Peyer's patch (tissue), 4 donors: ENCODE measurements around the gene FOSL1. TPM values are rescaled to one million over a fixed set of nuclear protein-coding genes. Genes with fewer than 3 reads are reported as not detected.

Source experiments
- DNase-seq, 3 donors: peaks; one replicate each; pipeline ENCODE4 v3.0.0-alpha.2; 2017 to 2019
- H3K27ac ChIP-seq, 4 donors: fragments of 200-600 bp; sonication (generic); one replicate each; pipeline ENCODE4 v1.5.1; 2016 to 2019
- H3K27me3 ChIP-seq, 2 donors: fragments of 200-600 bp; sonication (generic); one replicate each; pipeline ENCODE4 v1.5.1; 2019
- H3K36me3 ChIP-seq, 3 donors: fragments of 200-600 bp; sonication (generic); one replicate each; pipeline ENCODE4 v1.5.1; 2016 to 2019
- H3K4me1 ChIP-seq, 4 donors: fragments of 200-600 bp; sonication (generic); one replicate each; pipeline ENCODE4 v1.5.1; 2016 to 2019
- H3K4me3 ChIP-seq, 4 donors: fragments of 200-600 bp; sonication (generic); 1 replicate in 3 of 4; 2 replicates in 1 of 4; pipeline ENCODE4 v1.5.1; 2016 to 2019; ENCODE audit warnings: mild to moderate bottlenecking in 1 of 4
- H3K9me3 ChIP-seq, 4 donors: fragments of 200-600 bp; sonication (generic); one replicate each; pipeline ENCODE4 v1.5.1; 2016 to 2019; ENCODE audit warnings: mild to moderate bottlenecking in 1 of 4
- CTCF ChIP-seq, 6 experiments: fragments of 450-650 bp in 4 of 6; fragments of 200-600 bp in 2 of 6; sonication (generic) in 1 of 6; IDR thresholded peaks; one replicate each; pipeline ENCODE4 v1.5.1; 2017 to 2019; ENCODE audit warnings: antibody characterized with exemption in 6 of 6, mild to moderate bottlenecking in 3 of 6, moderate library complexity in 1 of 6
- POLR2A ChIP-seq, 2 donors: fragments of 450-650 bp; IDR thresholded peaks; one replicate each; pipeline ENCODE4 v1.5.1; 2017; ENCODE audit warnings: antibody characterized with exemption in 2 of 2, mild to moderate bottlenecking in 2 of 2, moderate library complexity in 2 of 2
- total RNA-seq, 4 donors: library from RNA; depleted of rRNA; stranded (reverse); fragments of >200 nt; gene quantifications; one replicate each; pipeline ENCODE4 v1.1.0, GENCODE V29; 2016

FOSL1 gene
- total RNA-seq, 4 donors from 2014 or later = 1.5 to 7.4 (median 1.7) TPM; not detected in 1

GRCh38 chr11:65868076-65868667 is 32.0 kb downstream of the FOSL1 start:
- no peaks in the 10 kb centered on the region for H3K27me3 ChIP-seq
- no peak for DNase-seq
- TF ChIP-seq POLR2A (IDR thresholded peaks at IDR 0.05) = no peak
- TF ChIP-seq CTCF (IDR thresholded peaks at IDR 0.05) = no peak
- H3K4me1 ChIP-seq = peaks cover 0 to 20% (median 9%) of the 10 kb centered on the region in 4 donors
- H3K4me3 ChIP-seq = no peak overlapping the region
- no peaks in the 10 kb centered on the region for H3K9me3 ChIP-seq
- no peak overlapping the region for H3K27ac ChIP-seq
- peaks cover 0 to 41% (median 0%) of the 10 kb centered on the region in 3 donors for H3K36me3 ChIP-seq

- TF ChIP-seq POLR2A (IDR thresholded peaks at IDR 0.05) = no peak
- no peak for TF ChIP-seq CTCF (IDR thresholded peaks at IDR 0.05)
- no peak for DNase-seq
- Histone ChIP-seq H3K4me3 (no peak overlapping the region), H3K4me1 (peaks cover 0 to 20% (median 6%) of the 10 kb centered on the region in 4 donors), H3K36me3 (peaks cover 0 to 48% (median 0%) of the 10 kb centered on the region in 3 donors), H3K9me3 (no peaks in the 10 kb centered on the region), H3K27me3 (no peaks in the 10 kb centered on the region), H3K27ac (no peak overlapping the region)
Observed at GRCh38 chr11:65867284-65868071, 32.7 kb downstream of the FOSL1 start.

GRCh38 chr11:65866509-65867283 is 33.5 kb downstream of the FOSL1 start:
- no peak for TF ChIP-seq POLR2A (IDR thresholded peaks at IDR 0.05)
- no peak for TF ChIP-seq CTCF (IDR thresholded peaks at IDR 0.05)
- peaks cover 0 to 56% (median 0%) of the 10 kb centered on the region in 3 donors for H3K36me3 ChIP-seq
- DNase-seq = peak in 1 of 3 donors; percentile 48
- no peak overlapping the region for H3K4me3 ChIP-seq
- H3K27ac ChIP-seq = no peak overlapping the region
- peaks cover 0 to 26% (median 5%) of the 10 kb centered on the region in 4 donors for H3K4me1 ChIP-seq
- H3K27me3 ChIP-seq = no peaks in the 10 kb centered on the region
- H3K9me3 ChIP-seq = no peaks in the 10 kb centered on the region

- Histone ChIP-seq H3K36me3 (peaks cover 0 to 58% (median 0%) of the 10 kb centered on the region in 3 donors), H3K27me3 (no peaks in the 10 kb centered on the region), H3K4me1 (peaks cover 0 to 24% (median 5%) of the 10 kb centered on the region in 4 donors), H3K4me3 (no peak overlapping the region), H3K9me3 (no peaks in the 10 kb centered on the region), H3K27ac (no peak overlapping the region)
- no peak for TF ChIP-seq CTCF (IDR thresholded peaks at IDR 0.05)
- no peak for DNase-seq
Observed at GRCh38 chr11:65865550-65866172, 34.5 kb downstream of the FOSL1 start.
